Inflammatory macrophage (primary cell): ENCODE results near the gene RADIL.

Experiments
- DNase-seq, 2 donors: peaks; one replicate each; pipeline ENCODE4 v3.0.0-alpha.2; 2020 to 2022

Gene RADIL

GRCh38 chr7:4825081-4825480, 58.4 kb downstream of the RADIL start:
- no peak for DNase-seq

GRCh38 chr7:4824120-4824775, 59.3 kb downstream of the RADIL start:
- no peak for DNase-seq

GRCh38 chr7:4823441-4824119, 59.9 kb downstream of the RADIL start:
- DNase-seq = no peak

- DNase-seq = no peak
These were observed 60.8 kb downstream of the RADIL start for GRCh38 chr7:4822677-4823076.

GRCh38 chr7:4820967-4821471, 62.5 kb downstream of the RADIL start:
- DNase-seq = no peak

GRCh38 chr7:4820405-4820966, 63.0 kb downstream of the RADIL start:
- DNase-seq = no peak

GRCh38 chr7:4819560-4820404, 63.7 kb downstream of the RADIL start:
- no peak for DNase-seq

- DNase-seq = no peak
These were observed 65.3 kb downstream of the RADIL start for GRCh38 chr7:4818000-4818794.

GRCh38 chr7:4817178-4817901, 66.2 kb downstream of the RADIL start:
- DNase-seq = no peak

GRCh38 chr7:4816419-4817080, 67.0 kb downstream of the RADIL start:
- no peak for DNase-seq

- DNase-seq = no peak
These were observed 67.7 kb downstream of the RADIL start for GRCh38 chr7:4815609-4816418.

- DNase-seq = no peak
These were observed 68.4 kb downstream of the RADIL start for GRCh38 chr7:4815121-4815520.

GRCh38 chr7:4814433-4814832, 69.1 kb downstream of the RADIL start:
- no peak for DNase-seq

- DNase-seq = no peak
These were observed 73.8 kb downstream of the RADIL start for GRCh38 chr7:4809666-4810065.

GRCh38 chr7:4809091-4809591, 74.4 kb downstream of the RADIL start:
- DNase-seq = peak in 1 of 2 donors; percentile 16

- no peak for DNase-seq
These were observed 75.0 kb downstream of the RADIL start for GRCh38 chr7:4808565-4808964.

GRCh38 chr7:4808026-4808425, 75.5 kb downstream of the RADIL start:
- DNase-seq = no peak

GRCh38 chr7:4807598-4808016, 75.9 kb downstream of the RADIL start:
- DNase-seq = no peak

- no peak for DNase-seq
These were observed 76.4 kb downstream of the RADIL start for GRCh38 chr7:4806983-4807597.
